Upper lobe of left lung (tissue), 6 donors: ENCODE data around the gene GAN. TPM values are rescaled to one million over a fixed set of nuclear protein-coding genes. Genes with fewer than 3 reads are reported as not detected.
"Not testable (repeated sequence)": the region's sequence is repeated elsewhere in the genome, so short reads cannot be mapped to it uniquely, and the experiment has no call there.

Experiments used
- ATAC-seq, 2 donors: fragments of 200-7000 bp; cut with Tn5 transposase; one replicate each; pipeline ENCODE4 v1.9.1; 2022; ENCODE audit warnings: mild to moderate bottlenecking in 2 of 2, moderate library complexity in 2 of 2; ENCODE audit not compliant: low FRiP score in 2 of 2
- DNase-seq, 2 donors: peaks; one replicate each; pipeline ENCODE4 v3.0.0-alpha.2; 2019 to 2020
- H3K27ac ChIP-seq, 4 donors: fragments of 200-600 bp; sonication (generic); one replicate each; pipeline ENCODE4 v1.5.1; 2016 to 2019
- H3K27me3 ChIP-seq, 4 donors: fragments of 200-600 bp; sonication (generic); one replicate each; pipeline ENCODE4 v1.5.1; 2017 to 2019
- H3K36me3 ChIP-seq, 4 donors: fragments of 200-600 bp; sonication (generic); one replicate each; pipeline ENCODE4 v1.5.1; 2016 to 2019
- H3K4me1 ChIP-seq, 4 donors: fragments of 200-600 bp; sonication (generic); one replicate each; pipeline ENCODE4 v1.5.1; 2018 to 2019
- H3K4me3 ChIP-seq, 4 donors: fragments of 200-600 bp; sonication (generic); one replicate each; pipeline ENCODE4 v1.5.1; 2017 to 2019; ENCODE audit warnings: mild to moderate bottlenecking in 2 of 4, moderate library complexity in 1 of 4
- H3K9me3 ChIP-seq, 4 donors: fragments of 200-600 bp; sonication (generic); one replicate each; pipeline ENCODE4 v1.5.1; 2018 to 2019
- EP300 ChIP-seq, 4 donors: sonication (generic); formaldehyde crosslinking; IDR thresholded peaks; one replicate each; pipeline ENCODE4 v1.5.1; 2017; ENCODE audit warnings: antibody characterized with exemption in 4 of 4, control low read depth in 2 of 4
- POLR2A ChIP-seq, 4 donors: fragments of 450-650 bp; IDR thresholded peaks; one replicate each; pipeline ENCODE4 v1.5.1; 2016 to 2017; ENCODE audit warnings: antibody characterized with exemption in 4 of 4, mild to moderate bottlenecking in 2 of 4
- POLR2AphosphoS5 ChIP-seq, 2 donors: sonication (generic); formaldehyde crosslinking; IDR thresholded peaks; one replicate each; pipeline ENCODE4 v1.5.1; 2017; ENCODE audit warnings: antibody characterized with exemption in 2 of 2
- WGBS, 2 donors: methylation state at CpG; one replicate each; pipeline ENCODE4 v1.1.5; 2017 to 2018; 5-methylcytosine and 5-hydroxymethylcytosine counted together
- total RNA-seq, 6 donors: library from RNA; depleted of rRNA in 4 of 6; stranded (reverse); fragments of >200 nt in 4 of 6; gene quantifications; one replicate each; pipeline versions ENCODE4 v1.1.0 to v1.2.1, GENCODE V29; 2016 to 2021
- TF ChIP-seq, protein P1 (sequence below), 6 experiments: fragments of 450-650 bp in 4 of 6; fragments of 200-600 bp in 2 of 6; sonication (generic) in 2 of 6; IDR thresholded peaks; one replicate each; pipeline ENCODE4 v1.5.1; 2016 to 2019; ENCODE audit warnings: antibody characterized with exemption in 6 of 6
- donor health status: DM: no; HTN: no; CAD: no; lungs with moderate emphysema.
- donor health status: DM: no; HTN: yes; CAD: no; lungs with severe emphysema.

GAN gene
- total RNA-seq, 6 donors from 2014 or later, result 3.3 to 8.4 (median 5.9) TPM

DNA sequence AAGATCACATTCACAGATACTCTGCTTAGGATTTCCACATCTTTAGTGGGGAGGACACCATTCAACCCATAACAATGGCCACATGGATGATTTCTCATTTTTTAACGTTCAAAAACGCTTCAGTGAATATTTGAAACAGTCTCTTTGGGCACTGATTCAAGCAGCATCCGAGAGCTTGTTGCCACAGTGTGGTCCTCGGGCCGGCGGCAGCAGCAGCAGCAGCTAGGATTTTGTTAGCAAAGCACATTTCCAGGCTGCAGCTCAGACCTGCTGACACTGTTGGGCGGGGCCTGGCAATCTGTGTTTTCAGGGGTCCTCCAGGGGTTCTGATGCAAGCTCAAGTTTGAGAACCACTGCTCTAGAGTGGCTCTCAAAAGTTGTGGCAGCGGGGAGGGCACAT lies 102.0 kb downstream of the GAN start:
- Histone ChIP-seq H3K36me3 (no peaks in the 10 kb centered on the region), H3K9me3 (no peaks in the 10 kb centered on the region), H3K27me3 (no peaks in the 10 kb centered on the region), H3K27ac (no peak overlapping the region), H3K4me3 (no peak overlapping the region), H3K4me1 (peaks cover 0 to 7% (median 2%) of the 10 kb centered on the region in 4 donors)
- TF ChIP-seq EP300 (IDR thresholded peaks at IDR 0.05) (no peak), POLR2A (IDR thresholded peaks at IDR 0.05) (no peak), POLR2AphosphoS5 (IDR thresholded peaks at IDR 0.05) (no peak)
- TF ChIP-seq, protein P1, sequence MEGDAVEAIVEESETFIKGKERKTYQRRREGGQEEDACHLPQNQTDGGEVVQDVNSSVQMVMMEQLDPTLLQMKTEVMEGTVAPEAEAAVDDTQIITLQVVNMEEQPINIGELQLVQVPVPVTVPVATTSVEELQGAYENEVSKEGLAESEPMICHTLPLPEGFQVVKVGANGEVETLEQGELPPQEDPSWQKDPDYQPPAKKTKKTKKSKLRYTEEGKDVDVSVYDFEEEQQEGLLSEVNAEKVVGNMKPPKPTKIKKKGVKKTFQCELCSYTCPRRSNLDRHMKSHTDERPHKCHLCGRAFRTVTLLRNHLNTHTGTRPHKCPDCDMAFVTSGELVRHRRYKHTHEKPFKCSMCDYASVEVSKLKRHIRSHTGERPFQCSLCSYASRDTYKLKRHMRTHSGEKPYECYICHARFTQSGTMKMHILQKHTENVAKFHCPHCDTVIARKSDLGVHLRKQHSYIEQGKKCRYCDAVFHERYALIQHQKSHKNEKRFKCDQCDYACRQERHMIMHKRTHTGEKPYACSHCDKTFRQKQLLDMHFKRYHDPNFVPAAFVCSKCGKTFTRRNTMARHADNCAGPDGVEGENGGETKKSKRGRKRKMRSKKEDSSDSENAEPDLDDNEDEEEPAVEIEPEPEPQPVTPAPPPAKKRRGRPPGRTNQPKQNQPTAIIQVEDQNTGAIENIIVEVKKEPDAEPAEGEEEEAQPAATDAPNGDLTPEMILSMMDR (IDR thresholded peaks at IDR 0.05), result no peak
- no peak for DNase-seq
- no peak for ATAC-seq
- 85 to 91% methylated on average over 7 to 8 of the region's 8 CpGs for WGBS, 2 donors

DNA sequence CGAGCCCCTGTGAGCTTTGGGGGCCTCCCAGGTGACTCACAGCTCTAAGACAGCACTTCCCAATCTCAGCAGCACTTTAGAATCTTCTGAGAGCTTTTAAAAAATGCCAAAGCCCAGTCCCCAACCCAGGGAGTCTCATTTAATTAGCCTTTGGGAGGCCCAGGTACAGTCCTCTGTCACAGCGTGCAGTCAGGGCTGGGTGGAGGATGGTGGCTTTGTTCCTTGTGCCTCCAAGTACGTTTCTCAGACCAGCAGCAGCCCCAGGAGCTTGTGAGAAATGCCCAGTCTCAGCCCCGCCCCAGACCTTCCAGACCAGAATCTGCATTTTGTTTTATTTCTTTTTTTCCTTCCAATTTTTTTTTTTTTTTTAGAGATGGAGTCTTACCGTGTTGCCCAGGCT lies 102.4 kb downstream of the GAN start:
- Histone ChIP-seq H3K4me1 (peaks cover 0 to 7% (median 2%) of the 10 kb centered on the region in 4 donors), H3K27ac (no peak overlapping the region), H3K9me3 (no peaks in the 10 kb centered on the region), H3K27me3 (no peaks in the 10 kb centered on the region), H3K4me3 (no peak overlapping the region), H3K36me3 (no peaks in the 10 kb centered on the region)
- 87 to 89% methylated on average over 4 to 5 of the region's 5 CpGs for WGBS, 2 donors
- TF ChIP-seq, protein P1 (IDR thresholded peaks at IDR 0.05), result no peak
- TF ChIP-seq POLR2A (IDR thresholded peaks at IDR 0.05), result no peak
- TF ChIP-seq EP300 (IDR thresholded peaks at IDR 0.05), result no peak
- no peak for TF ChIP-seq POLR2AphosphoS5 (IDR thresholded peaks at IDR 0.05)
- DNase-seq (no peak), ATAC-seq (no peak)

DNA sequence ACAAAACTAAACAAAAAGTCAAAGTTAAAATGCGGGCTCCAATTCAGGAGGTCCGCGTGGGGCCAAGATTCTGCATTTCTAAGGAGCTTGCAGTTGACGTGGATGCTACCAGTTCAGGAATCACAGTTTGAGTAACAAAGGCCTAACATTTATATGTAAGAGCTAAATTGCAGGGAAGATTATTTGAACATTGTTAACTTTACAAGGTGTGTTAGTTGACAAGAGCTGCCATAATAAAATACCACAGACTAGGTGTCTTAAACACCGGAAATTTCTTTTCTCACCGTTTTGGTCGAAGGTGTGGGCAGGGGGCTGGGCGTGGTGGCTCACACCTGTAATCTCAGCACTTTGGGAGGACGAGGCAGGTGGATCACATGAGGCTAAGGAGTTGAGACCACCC lies 105.0 kb downstream of the GAN start:
- TF ChIP-seq EP300 (IDR thresholded peaks at IDR 0.05) (no peak), POLR2AphosphoS5 (IDR thresholded peaks at IDR 0.05) (no peak), POLR2A (IDR thresholded peaks at IDR 0.05) (no peak)
- TF ChIP-seq, protein P1 (IDR thresholded peaks at IDR 0.05), result no peak
- ATAC-seq, result no peak
- 94 to 96% methylated on average over 9 of the region's 9 CpGs for WGBS, 2 donors
- Histone ChIP-seq H3K4me3 (no peak overlapping the region), H3K27me3 (no peaks in the 10 kb centered on the region), H3K9me3 (no peaks in the 10 kb centered on the region), H3K27ac (no peak overlapping the region), H3K4me1 (no peaks in the 10 kb centered on the region), H3K36me3 (no peaks in the 10 kb centered on the region)
- DNase-seq, result no peak

DNA sequence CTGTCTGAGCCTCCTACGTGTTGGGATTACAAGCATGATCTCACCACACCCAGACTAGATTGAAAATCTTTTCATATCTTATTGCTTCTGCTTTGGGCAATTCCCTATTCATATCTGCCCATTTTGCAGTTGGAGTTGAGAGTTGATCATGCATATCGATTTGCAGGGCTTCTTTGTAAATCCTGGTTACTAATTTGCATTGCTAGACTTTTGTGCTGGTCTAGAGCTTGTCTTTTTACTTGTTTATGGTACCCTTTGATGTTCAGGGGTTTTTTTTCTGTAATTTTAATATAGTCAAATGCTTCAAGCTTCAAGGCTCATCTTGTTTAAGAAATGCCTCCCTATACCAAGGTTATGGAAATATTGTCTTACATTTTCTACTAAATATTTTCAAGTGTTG lies 106.4 kb downstream of the GAN start:
- TF ChIP-seq, protein P1 (IDR thresholded peaks at IDR 0.05), result no peak
- TF ChIP-seq POLR2A (IDR thresholded peaks at IDR 0.05) (no peak), EP300 (IDR thresholded peaks at IDR 0.05) (no peak), POLR2AphosphoS5 (IDR thresholded peaks at IDR 0.05) (no peak)
- no peak overlapping the region for H3K27ac ChIP-seq
- H3K9me3 ChIP-seq, result no peaks in the 10 kb centered on the region
- H3K27me3 ChIP-seq, result no peaks in the 10 kb centered on the region
- no peaks in the 10 kb centered on the region for H3K4me1 ChIP-seq
- 91 to 94% methylated on average over 2 of the region's 2 CpGs for WGBS, 2 donors
- DNase-seq (no peak), ATAC-seq (no peak)
- no peaks in the 10 kb centered on the region for H3K36me3 ChIP-seq
- H3K4me3 ChIP-seq, result no peak overlapping the region

DNA sequence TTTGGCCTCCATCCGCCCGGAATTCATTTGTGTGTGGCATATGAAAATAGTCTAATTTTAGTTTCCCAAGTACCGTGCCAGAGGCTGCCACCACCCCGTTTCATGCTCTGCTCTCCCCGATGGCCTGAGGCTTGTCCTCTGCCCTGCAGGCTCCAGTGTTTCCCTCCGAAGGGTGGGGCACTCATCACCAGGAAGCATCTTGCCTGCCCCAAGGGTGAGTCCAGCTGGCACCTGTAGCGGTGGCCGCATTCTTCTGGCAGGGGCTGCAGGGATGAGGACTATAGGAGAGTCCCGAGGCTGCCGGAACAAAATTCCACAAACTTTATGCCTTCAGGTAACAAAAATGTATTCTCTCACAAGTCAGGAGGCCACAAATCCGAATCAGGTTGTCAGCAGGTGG lies 106.8 kb downstream of the GAN start:
- no peaks in the 10 kb centered on the region for H3K27me3 ChIP-seq
- TF ChIP-seq EP300 (IDR thresholded peaks at IDR 0.05) (no peak), POLR2A (IDR thresholded peaks at IDR 0.05) (no peak), POLR2AphosphoS5 (IDR thresholded peaks at IDR 0.05) (no peak)
- TF ChIP-seq, protein P1 (IDR thresholded peaks at IDR 0.05), result no peak
- no peak overlapping the region for H3K27ac ChIP-seq
- no peaks in the 10 kb centered on the region for H3K4me1 ChIP-seq
- DNase-seq (no peak), ATAC-seq (no peak)
- H3K36me3 ChIP-seq, result no peaks in the 10 kb centered on the region
- no peak overlapping the region for H3K4me3 ChIP-seq
- H3K9me3 ChIP-seq, result no peaks in the 10 kb centered on the region
- 85 to 86% methylated on average over 11 of the region's 11 CpGs for WGBS, 2 donors

DNA sequence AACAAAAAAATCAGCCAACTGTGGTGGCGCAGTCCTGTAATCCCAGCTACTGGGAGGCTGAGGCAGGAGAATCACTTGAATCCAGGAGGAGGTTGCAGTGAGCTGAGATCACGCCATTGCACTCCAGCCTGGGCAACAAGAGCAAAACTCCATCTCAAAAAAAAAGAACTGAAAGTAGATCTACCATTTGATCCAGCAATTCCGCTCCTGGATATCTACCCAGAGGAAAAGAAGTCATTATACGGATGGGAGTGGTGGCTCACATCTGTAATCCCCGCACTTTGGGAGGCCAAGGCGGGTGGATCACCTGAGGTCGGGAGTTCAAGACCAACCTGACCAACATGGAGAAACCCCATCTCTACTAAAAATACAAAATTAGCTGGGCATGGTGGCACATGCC lies 107.4 kb downstream of the GAN start:
- not testable (repeated sequence) for H3K9me3 ChIP-seq, DNase-seq, H3K4me1 ChIP-seq, H3K27ac ChIP-seq, H3K27me3 ChIP-seq, ATAC-seq, H3K36me3 ChIP-seq, H3K4me3 ChIP-seq
- WGBS, 2 donors, result 96 to 99% methylated on average over 7 of the region's 7 CpGs
